GM21737 (cell line): ENCODE results near the gene TMEM123.

ENCODE experiments used
- ATAC-seq: cut with Tn5 transposase; IDR thresholded peaks from one replicate; pipeline ENCODE4 v1.9.1; 2021; ENCODE audit warnings: mild to moderate bottlenecking, moderate library complexity; ENCODE audit not compliant: unreplicated experiment

Gene TMEM123

DNA sequence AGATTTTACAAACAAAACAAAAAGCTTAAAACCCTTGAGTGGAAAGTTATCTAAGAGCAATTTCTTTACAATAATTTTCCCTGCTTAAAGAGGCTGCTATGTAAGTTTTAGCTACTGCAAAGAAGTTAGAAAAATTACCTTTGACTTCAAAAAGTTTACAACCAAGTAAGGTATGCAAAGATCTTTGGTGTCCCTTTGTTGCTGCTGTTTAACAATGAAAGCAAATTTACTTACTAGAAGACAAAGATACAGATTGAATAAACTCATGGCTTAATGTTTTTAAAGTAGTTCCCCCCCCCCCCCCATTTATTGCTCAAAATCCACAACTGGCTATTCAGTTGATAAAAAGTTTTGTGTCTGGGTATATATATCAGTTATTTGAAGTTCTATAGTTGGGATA, 26.0 kb downstream of the TMEM123 start:
- ATAC-seq, result no peak

DNA sequence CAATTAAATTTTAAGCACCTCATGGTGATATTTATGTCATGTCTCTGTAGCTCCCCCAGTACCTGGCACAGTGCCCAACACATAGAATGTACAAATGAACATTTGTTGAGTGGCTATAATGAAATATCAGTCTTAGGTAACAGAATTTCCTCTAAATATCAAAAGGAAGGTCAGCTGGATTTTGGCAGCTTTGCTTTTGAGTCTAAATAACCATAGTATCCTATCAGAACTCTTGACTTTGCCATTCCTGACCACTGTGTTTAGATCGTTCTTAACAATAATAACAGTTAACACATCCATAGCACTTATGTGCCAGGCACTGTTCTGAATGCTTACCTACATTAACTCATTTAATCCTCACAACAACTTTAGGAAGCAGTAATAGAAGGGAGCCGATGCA, 26.6 kb downstream of the TMEM123 start:
- ATAC-seq, result no peak

DNA sequence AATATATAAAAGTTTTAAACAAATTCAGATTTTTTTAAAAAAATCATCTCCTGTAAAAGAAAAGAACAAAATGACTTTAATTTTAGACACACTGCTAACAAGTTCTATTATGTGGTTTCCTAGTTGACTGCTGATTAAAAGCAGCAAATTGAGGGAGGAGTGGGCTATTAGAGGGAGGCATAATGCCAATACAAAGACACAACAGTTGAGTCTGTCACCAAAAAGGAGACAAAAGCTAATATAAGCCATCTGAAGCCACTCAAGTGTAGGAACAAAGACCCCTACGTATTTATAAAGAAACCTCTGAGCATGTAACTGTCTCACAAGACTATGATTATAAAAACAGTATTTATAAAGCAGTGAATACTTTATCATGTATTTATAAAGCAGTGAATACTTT, 28.6 kb downstream of the TMEM123 start:
- no peak for ATAC-seq

DNA sequence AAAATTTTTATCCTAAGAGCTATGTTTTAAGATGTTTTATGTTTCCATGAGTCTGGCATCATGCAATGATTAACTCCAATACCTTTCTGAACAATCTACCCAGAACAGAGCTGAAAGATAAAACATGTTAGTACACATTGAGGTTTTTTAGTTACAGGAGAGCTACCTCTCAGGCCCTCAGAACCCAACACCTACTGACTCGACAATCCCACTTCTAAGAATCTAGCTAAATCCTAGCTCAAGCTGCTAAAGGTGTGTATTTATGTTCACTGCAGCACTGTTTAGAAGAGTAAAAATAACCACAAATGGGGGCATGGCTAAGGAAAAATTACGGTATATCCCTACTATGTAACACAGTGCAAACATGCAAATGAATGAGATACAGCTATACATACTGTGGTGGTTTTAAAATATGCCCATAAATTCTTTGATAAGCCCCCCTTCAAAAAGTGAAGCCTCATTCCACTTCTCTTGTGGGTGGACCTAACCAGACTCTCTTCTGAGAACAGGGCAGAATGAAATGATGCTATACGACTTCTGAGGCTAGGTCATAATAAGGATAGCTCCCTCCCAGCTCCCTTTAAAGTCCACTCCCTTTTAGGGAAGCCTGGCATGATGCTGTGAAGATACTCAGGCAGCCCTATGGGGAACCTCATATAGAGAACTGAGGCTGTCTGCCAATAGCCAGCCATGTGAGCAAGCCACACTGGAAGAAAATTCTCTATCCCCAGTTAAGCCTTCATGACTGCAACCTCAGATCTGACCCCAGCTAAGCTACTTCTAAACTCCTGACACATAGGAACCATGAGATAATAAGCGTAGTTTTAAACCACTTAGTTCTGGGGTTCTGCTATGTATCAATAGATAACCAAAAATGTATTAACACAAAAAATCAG, 29.5 kb downstream of the TMEM123 start:
- no peak for ATAC-seq

GRCh38 chr11:102421261-102421660, 31.3 kb downstream of the TMEM123 start:
- ATAC-seq, result no peak

GRCh38 chr11:102420547-102420946, 32.0 kb downstream of the TMEM123 start:
- peak; percentile 87 for ATAC-seq

DNA sequence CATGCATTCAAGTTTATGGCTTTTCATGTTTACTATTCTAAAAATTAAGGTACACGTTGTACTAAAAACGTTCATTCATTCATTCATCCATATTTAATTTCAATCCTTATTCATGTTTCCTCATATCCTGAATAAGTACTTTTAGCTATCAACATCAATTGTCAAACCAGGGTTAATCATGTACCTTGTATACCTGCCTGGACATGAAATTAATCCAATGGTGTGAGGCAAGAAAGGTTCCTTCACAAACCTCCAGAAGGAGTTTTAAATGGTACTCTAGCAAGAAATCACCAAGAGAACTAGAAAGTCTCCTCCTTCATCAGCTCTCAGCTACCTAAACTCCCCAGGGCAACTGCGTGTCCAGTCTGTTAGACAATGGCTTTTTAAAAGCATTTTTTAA, 33.4 kb downstream of the TMEM123 start:
- ATAC-seq, result no peak

GRCh38 chr11:102416976-102417375, 35.6 kb downstream of the TMEM123 start:
- no peak for ATAC-seq

- ATAC-seq, result no peak
These were observed 37.2 kb downstream of the TMEM123 start for GRCh38 chr11:102415304-102415916.

DNA sequence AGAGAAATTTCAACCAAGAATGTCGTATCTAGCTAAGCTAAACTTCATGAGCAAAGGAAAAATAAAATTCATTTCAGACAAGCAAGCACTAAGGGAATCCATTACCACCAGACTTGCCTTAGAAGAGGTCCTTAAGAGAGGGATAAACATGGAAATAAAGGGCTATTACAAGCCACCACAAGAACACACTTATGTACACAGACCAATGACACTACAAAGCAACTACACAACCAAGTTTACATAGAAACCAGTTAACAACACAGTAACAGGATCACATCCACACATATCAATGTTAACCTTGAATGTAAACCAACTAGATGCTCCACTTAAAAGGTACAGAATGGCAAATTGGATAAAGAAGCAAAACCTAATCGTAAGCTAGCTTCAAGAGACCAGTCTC, 38.0 kb downstream of the TMEM123 start:
- ATAC-seq, result no peak

GRCh38 chr11:102413497-102413896, 39.1 kb downstream of the TMEM123 start:
- no peak for ATAC-seq

DNA sequence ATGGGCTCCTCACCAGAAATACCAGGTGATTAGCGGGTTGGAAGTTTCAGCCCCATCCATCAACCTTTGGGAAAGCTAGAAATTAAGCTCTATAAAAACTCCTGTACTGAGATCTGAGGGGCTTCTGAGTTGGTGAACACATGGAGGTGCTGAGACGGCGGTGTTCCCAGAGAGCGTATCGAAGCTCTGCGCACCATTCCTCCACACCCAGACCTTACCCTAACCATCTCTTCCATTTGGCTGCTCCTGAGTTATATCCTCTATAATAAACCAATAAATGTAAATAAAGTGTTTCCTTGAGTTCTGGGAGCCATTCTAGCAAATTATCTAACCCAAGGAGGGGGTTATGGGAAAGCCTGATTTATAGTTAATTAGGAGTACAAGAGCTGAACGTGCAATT, 41.4 kb downstream of the TMEM123 start:
- ATAC-seq, result no peak

GRCh38 chr11:102410382-102410784, 42.2 kb downstream of the TMEM123 start:
- no peak for ATAC-seq

GRCh38 chr11:102408339-102408738, 44.2 kb downstream of the TMEM123 start:
- ATAC-seq, result no peak

DNA sequence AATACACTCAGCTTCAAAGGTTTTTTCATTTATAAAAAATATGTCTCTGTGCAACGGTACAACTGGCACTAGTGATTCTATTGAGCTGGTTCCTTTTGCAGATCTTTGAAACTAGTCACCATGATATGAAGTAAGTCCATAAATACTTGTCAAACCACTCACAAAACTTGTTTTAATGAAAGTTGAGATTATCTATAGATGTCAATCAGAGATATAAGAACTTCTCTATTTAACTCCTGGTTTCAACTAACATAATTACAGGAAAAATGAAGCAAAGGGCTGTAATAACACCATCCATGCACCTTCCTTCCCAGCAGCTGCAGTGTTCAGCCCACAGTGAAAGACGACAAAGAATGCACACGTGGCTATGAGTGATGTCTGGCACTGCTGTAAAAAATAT, 44.7 kb downstream of the TMEM123 start:
- no peak for ATAC-seq

GRCh38 chr11:102406099-102406498, 46.5 kb downstream of the TMEM123 start:
- ATAC-seq, result no peak

DNA sequence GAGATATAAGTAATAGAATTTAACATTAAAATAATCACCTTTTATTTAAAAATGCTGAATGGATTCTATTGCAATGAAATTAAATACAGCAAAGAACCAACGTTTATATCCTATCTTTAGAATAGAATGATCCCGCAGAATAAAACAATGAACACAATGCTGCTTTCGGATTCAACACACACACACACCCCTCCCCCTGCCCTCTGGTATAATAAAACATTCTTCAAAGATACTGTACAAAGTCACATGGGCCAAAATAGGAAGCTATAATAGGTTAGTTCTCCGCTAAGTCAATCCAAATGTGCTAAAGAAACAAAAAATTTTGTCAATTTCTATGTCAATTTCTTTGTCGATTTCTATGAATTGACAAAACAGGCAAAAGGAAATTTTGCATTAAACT, 47.1 kb downstream of the TMEM123 start:
- ATAC-seq, result no peak

DNA sequence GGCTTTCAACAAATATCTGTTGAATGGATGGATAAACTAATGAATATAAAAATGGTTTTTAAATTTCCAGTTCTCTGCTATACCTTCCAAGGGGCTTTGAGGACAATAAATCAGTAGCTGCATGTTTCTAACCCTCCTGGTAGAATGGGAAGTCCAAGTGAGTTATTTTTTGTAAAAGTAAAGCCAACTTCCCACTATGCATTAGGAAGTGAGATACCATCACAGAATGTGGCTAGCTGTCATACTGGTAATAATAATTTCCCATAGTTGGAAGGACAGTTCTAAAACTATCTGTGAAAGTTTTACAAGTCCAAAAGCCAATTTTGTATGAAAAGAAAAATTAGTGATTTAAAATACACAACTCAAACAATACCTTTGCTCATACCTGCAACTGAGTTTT, 50.0 kb downstream of the TMEM123 start:
- no peak for ATAC-seq

GRCh38 chr11:102401905-102402304, 50.7 kb downstream of the TMEM123 start:
- ATAC-seq, result no peak

GRCh38 chr11:102400603-102401002, 52.0 kb downstream of the TMEM123 start:
- no peak for ATAC-seq

- no peak for ATAC-seq
These were observed 53.4 kb downstream of the TMEM123 start for GRCh38 chr11:102399189-102399588.

DNA sequence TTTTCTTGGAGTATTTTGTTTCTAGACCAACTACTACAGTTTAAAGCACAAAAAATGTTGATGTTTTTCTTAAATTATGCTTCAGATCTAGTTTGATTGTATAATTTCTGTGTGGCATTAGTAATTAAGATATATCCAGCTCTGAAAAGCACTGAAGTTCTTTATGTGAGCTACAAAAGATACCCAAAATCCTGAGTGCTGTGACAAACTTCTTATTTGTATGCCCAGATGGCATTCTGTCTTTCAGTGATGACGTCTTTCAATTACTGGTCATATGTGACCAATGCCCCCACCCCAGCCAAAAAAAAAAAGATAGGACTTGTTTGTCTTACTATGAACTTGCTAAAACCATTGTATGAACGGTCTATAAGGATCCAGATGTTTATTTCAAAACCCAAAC, 54.3 kb downstream of the TMEM123 start:
- ATAC-seq, result no peak
